ENCODE data around the gene ZNF239. TPM values are rescaled to one million over a fixed set of nuclear protein-coding genes. Genes with fewer than 3 reads are reported as not detected.

ZNF239 gene
- total RNA-seq, 1 experiment from 2014 or later = 3.3 TPM

DNA sequence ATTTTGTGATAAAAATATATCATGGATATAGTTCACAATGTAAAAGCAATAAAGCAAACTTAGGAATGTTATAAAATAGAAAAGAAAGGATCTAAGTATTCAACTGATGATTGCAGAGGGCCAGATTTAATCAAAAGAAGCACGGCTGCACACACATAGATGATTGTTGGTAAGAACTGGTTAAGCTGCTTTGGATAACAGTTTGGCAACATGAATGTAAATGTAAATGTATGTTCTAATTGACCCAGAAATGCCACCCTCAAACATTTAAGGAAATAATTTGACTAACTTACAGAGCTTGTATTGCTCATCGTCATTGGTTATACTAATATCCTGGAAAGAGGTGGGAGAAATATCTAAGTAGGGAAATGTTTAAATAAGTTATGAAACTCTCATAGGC, 45.0 kb upstream of the ZNF239 start:
- peaks cover 55% of the 10 kb centered on the region for H3K9me3 ChIP-seq (ENCODE audit: insufficient read depth, low read depth)
- TF ChIP-seq, protein P1, sequence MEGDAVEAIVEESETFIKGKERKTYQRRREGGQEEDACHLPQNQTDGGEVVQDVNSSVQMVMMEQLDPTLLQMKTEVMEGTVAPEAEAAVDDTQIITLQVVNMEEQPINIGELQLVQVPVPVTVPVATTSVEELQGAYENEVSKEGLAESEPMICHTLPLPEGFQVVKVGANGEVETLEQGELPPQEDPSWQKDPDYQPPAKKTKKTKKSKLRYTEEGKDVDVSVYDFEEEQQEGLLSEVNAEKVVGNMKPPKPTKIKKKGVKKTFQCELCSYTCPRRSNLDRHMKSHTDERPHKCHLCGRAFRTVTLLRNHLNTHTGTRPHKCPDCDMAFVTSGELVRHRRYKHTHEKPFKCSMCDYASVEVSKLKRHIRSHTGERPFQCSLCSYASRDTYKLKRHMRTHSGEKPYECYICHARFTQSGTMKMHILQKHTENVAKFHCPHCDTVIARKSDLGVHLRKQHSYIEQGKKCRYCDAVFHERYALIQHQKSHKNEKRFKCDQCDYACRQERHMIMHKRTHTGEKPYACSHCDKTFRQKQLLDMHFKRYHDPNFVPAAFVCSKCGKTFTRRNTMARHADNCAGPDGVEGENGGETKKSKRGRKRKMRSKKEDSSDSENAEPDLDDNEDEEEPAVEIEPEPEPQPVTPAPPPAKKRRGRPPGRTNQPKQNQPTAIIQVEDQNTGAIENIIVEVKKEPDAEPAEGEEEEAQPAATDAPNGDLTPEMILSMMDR (conservative IDR thresholded peaks at IDR 0.05) = no peak
- no peak for TF ChIP-seq EZH2 (IDR thresholded peaks at IDR 0.05; ENCODE audit: low read depth)
- POLR2A ChIA-PET (ENCODE audit: unreplicated experiment) = no interaction called here

DNA sequence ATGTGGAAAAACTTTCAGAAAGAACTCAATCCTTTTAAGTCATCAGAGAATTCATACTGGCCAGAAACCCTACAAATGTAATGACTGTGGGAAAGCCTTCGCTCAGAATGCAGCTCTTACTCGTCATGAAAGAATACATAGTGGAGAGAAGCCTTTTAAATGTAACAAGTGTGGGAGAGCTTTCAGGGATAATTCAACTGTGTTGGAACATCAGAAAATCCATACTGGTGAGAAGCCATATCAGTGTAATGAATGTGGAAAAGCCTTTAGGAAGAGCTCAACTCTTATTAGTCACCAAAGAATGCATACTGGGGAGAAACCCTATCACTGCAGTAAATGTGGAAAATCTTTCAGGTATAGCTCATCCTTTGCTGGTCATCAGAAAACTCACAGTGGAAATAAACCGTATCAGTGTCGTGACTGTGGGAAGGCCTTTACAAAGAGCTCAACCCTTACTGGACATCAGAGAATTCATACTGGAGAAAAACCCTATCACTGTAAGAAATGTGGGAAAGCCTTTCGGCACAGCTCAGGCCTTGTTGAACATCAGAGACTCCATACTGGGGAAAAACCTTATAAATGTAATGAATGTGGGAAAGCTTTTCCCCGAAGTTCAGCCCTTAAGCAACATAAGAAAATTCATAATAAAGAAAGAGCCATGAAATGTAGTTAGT, 42.4 kb upstream of the ZNF239 start:
- H3K79me2 ChIP-seq (ENCODE audit: low read depth) = no peaks in the 10 kb centered on the region
- H3K4me3 ChIP-seq = no peak overlapping the region
- no peak for TF ChIP-seq EZH2 (IDR thresholded peaks at IDR 0.05; ENCODE audit: low read depth)
- TF ChIP-seq, protein P1 (conservative IDR thresholded peaks at IDR 0.05) = no peak
- H3K9me2 ChIP-seq (ENCODE audit: insufficient read depth) = no peaks in the 10 kb centered on the region
- BruUV-seq (replicated peaks) = no TSS peak
- no peaks in the 10 kb centered on the region for H3F3A ChIP-seq (ENCODE audit: insufficient read depth, low read depth)
- no peaks in the 10 kb centered on the region for H3K27me3 ChIP-seq (ENCODE audit: insufficient read depth, low read depth)
- DNase-seq = no peak
- H4K20me1 ChIP-seq (ENCODE audit: insufficient read depth) = no peaks in the 10 kb centered on the region
- intact Hi-C loops (cut with micrococcal nuclease; ENCODE audit: unreplicated experiment) = no loop called here
- H3K27ac ChIP-seq = no peak overlapping the region
- H3K9me3 ChIP-seq (ENCODE audit: insufficient read depth, low read depth) = peaks cover 64% of the 10 kb centered on the region
- CTCF ChIA-PET = no interaction called here
- H3K4me2 ChIP-seq = no peak overlapping the region
- POLR2A ChIA-PET (ENCODE audit: unreplicated experiment) = no interaction called here
- H2AFZ ChIP-seq = no peak overlapping the region
- peaks cover 43% of the 10 kb centered on the region for H3K36me3 ChIP-seq (ENCODE audit: low read depth)
- no peaks in the 10 kb centered on the region for H3K4me1 ChIP-seq (replicated peaks; ENCODE audit: insufficient read depth)

More for the DNA sequence above, 45.0 kb upstream of the ZNF239 start:
- no TSS peak for BruUV-seq (replicated peaks)
- H3K36me3 ChIP-seq (ENCODE audit: low read depth) = peaks cover 22% of the 10 kb centered on the region
- no peaks in the 10 kb centered on the region for H3K79me2 ChIP-seq (ENCODE audit: low read depth)
- no peaks in the 10 kb centered on the region for H3K27me3 ChIP-seq (ENCODE audit: insufficient read depth, low read depth)
- intact Hi-C loops (cut with micrococcal nuclease; ENCODE audit: unreplicated experiment) = no loop called here
- CTCF ChIA-PET = no interaction called here
- no peak overlapping the region for H3K4me2 ChIP-seq
- no peak overlapping the region for H3K27ac ChIP-seq
- H3K9me2 ChIP-seq (ENCODE audit: insufficient read depth) = no peaks in the 10 kb centered on the region
- no peaks in the 10 kb centered on the region for H4K20me1 ChIP-seq (ENCODE audit: insufficient read depth)
- H3K4me1 ChIP-seq (replicated peaks; ENCODE audit: insufficient read depth) = 0 out of 2 replicates have a peak, but pooled peaks cover 9% of the 10 kb centered on the region
- H3F3A ChIP-seq (ENCODE audit: insufficient read depth, low read depth) = no peaks in the 10 kb centered on the region
- H2AFZ ChIP-seq = no peak overlapping the region
- DNase-seq = no peak
- H3K4me3 ChIP-seq = no peak overlapping the region

DNA sequence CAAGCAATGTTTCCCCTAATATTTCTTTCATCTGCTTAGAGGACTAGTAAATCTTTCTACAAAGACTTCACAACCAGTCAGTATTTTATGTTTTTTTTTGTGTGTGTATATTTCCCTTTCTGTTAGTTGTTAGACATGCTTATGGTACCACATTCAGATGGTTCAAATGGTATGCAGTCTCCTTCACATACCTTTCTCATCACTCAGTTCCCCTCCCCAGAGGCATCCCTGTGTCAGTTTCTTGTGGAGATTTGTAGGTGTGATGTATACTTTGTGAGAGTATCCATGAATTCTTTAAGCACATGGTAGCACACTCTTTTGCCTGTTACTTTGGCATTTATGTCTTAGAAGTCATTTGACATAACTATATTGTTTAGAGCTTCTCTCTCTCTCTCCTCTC, 36.2 kb upstream of the ZNF239 start:
- H3K27me3 ChIP-seq (ENCODE audit: insufficient read depth, low read depth) = no peaks in the 10 kb centered on the region
- intact Hi-C loops (cut with micrococcal nuclease; ENCODE audit: unreplicated experiment) = no loop called here

More for the DNA sequence above, 36.2 kb upstream of the ZNF239 start:
- no peak for DNase-seq
- Histone ChIP-seq H3K9me3 (ENCODE audit: insufficient read depth, low read depth) (peaks cover 33% of the 10 kb centered on the region), H3K27ac (no peak overlapping the region), H3K9me2 (ENCODE audit: insufficient read depth) (no peaks in the 10 kb centered on the region), H3K4me3 (no peak overlapping the region), H3F3A (ENCODE audit: insufficient read depth, low read depth) (no peaks in the 10 kb centered on the region), H4K20me1 (ENCODE audit: insufficient read depth) (no peaks in the 10 kb centered on the region), H2AFZ (no peak overlapping the region), H3K4me1 (replicated peaks; ENCODE audit: insufficient read depth) (peaks cover 6% of the 10 kb centered on the region; the same call in 1 of the 2 replicates), H3K79me2 (ENCODE audit: low read depth) (no peaks in the 10 kb centered on the region), H3K4me2 (no peak overlapping the region), H3K36me3 (ENCODE audit: low read depth) (peaks cover 45% of the 10 kb centered on the region)
- ChIA-PET POLR2A (ENCODE audit: unreplicated experiment) (interaction anchor here (0.7 kb wide), 1 partner anchor 27 kb away, joined by 3 read pairs; no protein-coding TSS in a partner anchor), CTCF (no interaction called here)
- TF ChIP-seq, protein P1 (conservative IDR thresholded peaks at IDR 0.05) = no peak
- TF ChIP-seq EZH2 (IDR thresholded peaks at IDR 0.05; ENCODE audit: low read depth) = no peak
- no TSS peak for BruUV-seq (replicated peaks)

Data from PC-9 (cell line).